ENCODE data around the gene SLC39A2. TPM values are rescaled to one million over a fixed set of nuclear protein-coding genes. Genes with fewer than 3 reads are reported as not detected.

SLC39A2 gene
- total and polyA plus RNA-seq, 9 of the 15 experiments (the other 6 are each of a cell fraction or from before 2014, with no cell fraction given): 0.06 to 0.09 TPM; not detected in 7

GRCh38 chr14:21049271-21049673, 50.2 kb downstream of the SLC39A2 start:
- Histone ChIP-seq H3K4me3 (no peak overlapping the region), H3K9me3 (replicated peaks; ENCODE audit: control insufficient read depth, insufficient read depth, low read depth, low read length) (no peaks in the 10 kb centered on the region), H3K4me1 (replicated peaks in 1 of 2; ENCODE audit: control insufficient read depth in 2 of 2, insufficient read depth in 2 of 2, low read length in 2 of 2) (peaks cover 2 to 8% of the 10 kb centered on the region in 2 experiments; a peak in 3 of 5 replicates), H3K9ac (ENCODE audit: insufficient read depth in 1 of 2, low read depth in 2 of 2, low read length in 2 of 2) (no peak overlapping the region), H3K79me2 (ENCODE audit: control insufficient read depth, insufficient read depth, low read length) (no peaks in the 10 kb centered on the region), H3K4me2 (ENCODE audit: insufficient read depth, low read length) (no peak overlapping the region), H2AFZ (ENCODE audit: low read depth, low read length) (peak overlapping the region; percentile 78), H3K27me3 (ENCODE audit: control insufficient read depth in 2 of 2, insufficient read depth in 2 of 2, low read length in 2 of 2) (no peaks in the 10 kb centered on the region), H3K9me1 (ENCODE audit: control insufficient read depth, insufficient read depth, low read length) (no peaks in the 10 kb centered on the region), H4K20me1 (replicated peaks; ENCODE audit: control insufficient read depth, insufficient read depth, low read length) (no peaks in the 10 kb centered on the region), H3K27ac (ENCODE audit: extremely low read depth, low read depth, low read length) (no peak overlapping the region), H3K36me3 (ENCODE audit: control insufficient read depth, insufficient read depth, low read length) (no peaks in the 10 kb centered on the region)
- intact Hi-C loops (cut with micrococcal nuclease): no loop called here
- POLR2A ChIA-PET: interaction anchor here (0.6 kb wide), 1 partner anchor 13 kb away, joined by 3 read pairs; no protein-coding TSS in a partner anchor
- CTCF ChIA-PET (ENCODE audit: low intra/inter-chr PET ratio): interaction anchor here (0.6 kb wide), 1 partner anchor 53 kb away, joined by 3 read pairs; no protein-coding TSS in a partner anchor
- WGBS (ENCODE audit: insufficient coverage, low coverage, missing lambda C conversion rate): 28% methylated on average over 3 of the region's 3 CpGs
- ATAC-seq (no peak), FAIRE-seq (no peak), DNase-seq (ENCODE audit: extremely low read depth in 1 of 4, low spot score in 3 of 4) (no peak)
- BruUV-seq (replicated peaks): no TSS peak
- in situ Hi-C loops (cut with MboI): no loop called here
- TF ChIP-seq THRA (IDR thresholded peaks at IDR 0.05) (no peak), KDM5B (IDR thresholded peaks at IDR 0.05; ENCODE audit: insufficient replicate concordance, low read depth, low read length) (no peak), MNT (conservative IDR thresholded peaks at IDR 0.05) (no peak), PHTF2 (CRISPR knock-in tag; IDR thresholded peaks at IDR 0.05) (no peak), HMG20B (CRISPR knock-in tag; IDR thresholded peaks at IDR 0.05) (no peak), TCFL5 (CRISPR knock-in tag; conservative IDR thresholded peaks at IDR 0.05) (no peak), BMI1 (IDR thresholded peaks at IDR 0.05; ENCODE audit: low read length) (no peak), REST (IDR thresholded peaks at IDR 0.05; ENCODE audit: borderline replicate concordance) (peak; percentile 37; the same call in 1 of the 2 replicates), REST (CRISPR knock-in tag; IDR thresholded peaks at IDR 0.05; ENCODE audit: low read depth) (no peak), PYGO2 (tag; IDR thresholded peaks at IDR 0.05) (no peak), ZNF212 (CRISPR knock-in tag; IDR thresholded peaks at IDR 0.05) (no peak)

Measured in K562 (cell line).